Measurements from ENCODE around the gene SOX5. TPM values are rescaled to one million over a fixed set of nuclear protein-coding genes. Genes with fewer than 3 reads are reported as not detected.

SOX5 gene
- total RNA-seq, 1 experiment from 2014 or later, result 0.52 TPM

DNA sequence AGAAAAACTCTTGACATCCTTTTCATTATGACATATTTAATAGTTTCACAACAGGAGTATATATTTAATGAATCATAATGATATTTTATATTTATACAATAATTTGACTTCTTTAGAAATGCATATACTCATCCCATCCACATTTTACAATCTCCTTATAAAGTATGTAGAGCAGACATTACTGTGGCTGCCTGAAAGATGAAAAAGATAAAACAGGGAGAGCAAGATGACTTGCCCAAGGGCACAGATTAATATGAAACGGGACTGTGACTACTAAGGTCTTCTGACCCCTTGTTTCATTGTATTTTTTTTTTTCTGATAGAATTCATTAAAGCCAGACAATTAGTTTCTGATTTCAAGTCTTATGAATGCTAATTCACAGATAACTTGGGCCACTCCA lies 293.6 kb downstream of the SOX5 start:
- H3K36me3 ChIP-seq (ENCODE audit: control insufficient read depth in 1 of 2, insufficient read depth in 2 of 2, low read length in 2 of 2), result no peaks in the 10 kb centered on the region
- ATAC-seq, result no peak
- POLR2A ChIA-PET, result no interaction called here
- peaks cover 3 to 22% of the 10 kb centered on the region in 2 experiments; a peak in 2 of 4 replicates for H3K9me3 ChIP-seq (ENCODE audit: control insufficient read depth in 1 of 2, insufficient read depth in 1 of 2, low read depth in 1 of 2, low read length in 2 of 2)
- CTCF ChIA-PET, result no interaction called here
- H3K9me2 ChIP-seq (ENCODE audit: insufficient read depth), result no peaks in the 10 kb centered on the region
- intact Hi-C loops (cut with micrococcal nuclease), result no loop called here
- no peaks in the 10 kb centered on the region for H3K79me2 ChIP-seq (ENCODE audit: insufficient read depth, low read length)
- H2AFZ ChIP-seq (ENCODE audit: low read depth, low read length, poor library complexity, severe bottlenecking), result no peak overlapping the region
- RAD21 ChIA-PET (ENCODE audit: low non-redundant PET in 1 of 2, low total read pairs in 2 of 2, uncharacterized antibody in 2 of 2, unreplicated experiment in 2 of 2), result no interaction called here
- H3K27ac ChIP-seq (ENCODE audit: low read depth, low read length), result no peak overlapping the region
- no peaks in the 10 kb centered on the region for H4K20me1 ChIP-seq (ENCODE audit: insufficient read depth)
- no TSS peak for BruUV-seq (replicated peaks)
- H3K9ac ChIP-seq (ENCODE audit: low read length), result no peak overlapping the region
- no peak overlapping the region for H3K4me2 ChIP-seq (ENCODE audit: low read length)
- TF ChIP-seq ELF1 (IDR thresholded peaks at IDR 0.05; ENCODE audit: borderline replicate concordance, low read depth), result no peak
- no peak for TF ChIP-seq EZH2phosphoT487 (IDR thresholded peaks at IDR 0.05; ENCODE audit: borderline replicate concordance)
- TF ChIP-seq ZNF274 (IDR thresholded peaks at IDR 0.05; ENCODE audit: low read depth, low read length), result no peak
- TF ChIP-seq YY1 (IDR thresholded peaks at IDR 0.05; ENCODE audit: extremely low read depth, insufficient replicate concordance, low read depth, low read length), result no peak
- TF ChIP-seq TCF7L2 (IDR thresholded peaks at IDR 0.05; ENCODE audit: borderline replicate concordance, extremely low read depth, insufficient read depth, insufficient read length), result no peak
- TF ChIP-seq ZFX (IDR thresholded peaks at IDR 0.05), result no peak
- TF ChIP-seq SP1 (IDR thresholded peaks at IDR 0.05; ENCODE audit: low read depth), result no peak
- no peak for TF ChIP-seq RAD21 (IDR thresholded peaks at IDR 0.05; ENCODE audit: low read depth)
- no peak for TF ChIP-seq EZH2 (IDR thresholded peaks at IDR 0.05)
- TF ChIP-seq REST (IDR thresholded peaks at IDR 0.05; ENCODE audit: low read depth), result no peak
- no peak for TF ChIP-seq CBX3 (IDR thresholded peaks at IDR 0.05; ENCODE audit: low read depth)
- TF ChIP-seq FOSL1 (IDR thresholded peaks at IDR 0.05; ENCODE audit: low read depth), result no peak
- TF ChIP-seq EGR1 (IDR thresholded peaks at IDR 0.05; ENCODE audit: low read depth), result no peak
- TF ChIP-seq SRF (IDR thresholded peaks at IDR 0.05; ENCODE audit: low read depth), result no peak
- TF ChIP-seq, protein P1, sequence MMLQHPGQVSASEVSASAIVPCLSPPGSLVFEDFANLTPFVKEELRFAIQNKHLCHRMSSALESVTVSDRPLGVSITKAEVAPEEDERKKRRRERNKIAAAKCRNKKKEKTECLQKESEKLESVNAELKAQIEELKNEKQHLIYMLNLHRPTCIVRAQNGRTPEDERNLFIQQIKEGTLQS (IDR thresholded peaks at IDR 0.05), result no peak
- no peak for TF ChIP-seq CEBPB (IDR thresholded peaks at IDR 0.05; ENCODE audit: low read depth)
- TF ChIP-seq, protein P2, sequence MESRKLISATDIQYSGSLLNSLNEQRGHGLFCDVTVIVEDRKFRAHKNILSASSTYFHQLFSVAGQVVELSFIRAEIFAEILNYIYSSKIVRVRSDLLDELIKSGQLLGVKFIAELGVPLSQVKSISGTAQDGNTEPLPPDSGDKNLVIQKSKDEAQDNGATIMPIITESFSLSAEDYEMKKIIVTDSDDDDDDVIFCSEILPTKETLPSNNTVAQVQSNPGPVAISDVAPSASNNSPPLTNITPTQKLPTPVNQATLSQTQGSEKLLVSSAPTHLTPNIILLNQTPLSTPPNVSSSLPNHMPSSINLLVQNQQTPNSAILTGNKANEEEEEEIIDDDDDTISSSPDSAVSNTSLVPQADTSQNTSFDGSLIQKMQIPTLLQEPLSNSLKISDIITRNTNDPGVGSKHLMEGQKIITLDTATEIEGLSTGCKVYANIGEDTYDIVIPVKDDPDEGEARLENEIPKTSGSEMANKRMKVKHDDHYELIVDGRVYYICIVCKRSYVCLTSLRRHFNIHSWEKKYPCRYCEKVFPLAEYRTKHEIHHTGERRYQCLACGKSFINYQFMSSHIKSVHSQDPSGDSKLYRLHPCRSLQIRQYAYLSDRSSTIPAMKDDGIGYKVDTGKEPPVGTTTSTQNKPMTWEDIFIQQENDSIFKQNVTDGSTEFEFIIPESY (IDR thresholded peaks at IDR 0.05; ENCODE audit: extremely low read depth, insufficient replicate concordance, low read length), result no peak
- no peak for TF ChIP-seq MAX (IDR thresholded peaks at IDR 0.05)
- TF ChIP-seq CTCF (IDR thresholded peaks at IDR 0.05 in 2 of 3, conservative IDR thresholded peaks at IDR 0.05 in 1 of 3; ENCODE audit: borderline replicate concordance in 1 of 3, insufficient read depth in 1 of 3, low read depth in 2 of 3, low read length in 2 of 3), result no peak
- no peak for TF ChIP-seq JUND (IDR thresholded peaks at IDR 0.05)
- H3K27me3 ChIP-seq (ENCODE audit: insufficient read depth, low read length), result no peaks in the 10 kb centered on the region
- H3K4me1 ChIP-seq (ENCODE audit: control insufficient read depth in 1 of 2, insufficient read depth in 2 of 2, low read length in 2 of 2), result no peaks in the 10 kb centered on the region
- no peak overlapping the region for H3K4me3 ChIP-seq (replicated peaks in 1 of 2; ENCODE audit: low read depth in 1 of 2, low read length in 2 of 2)
- no peak for DNase-seq (ENCODE audit: low read depth, low spot score)
